GM23248 (cell line): ENCODE data around the gene TNFRSF13B.

Experiments used
- EZH2 ChIP-seq: fragments of 200-600 bp; sonication (generic); IDR thresholded peaks from 2 replicates; pipeline ENCODE4 v1.6.1; 2018; ENCODE audit warnings: antibody characterized with exemption, mild to moderate bottlenecking; ENCODE audit not compliant: insufficient read depth, poor library complexity, severe bottlenecking
- EZH2phosphoT487 ChIP-seq: fragments of 200-600 bp; sonication (generic); IDR thresholded peaks from 2 replicates; pipeline ENCODE4 v1.6.1; 2018; ENCODE audit warnings: antibody characterized with exemption, moderate library complexity, mild to moderate bottlenecking, low read depth; ENCODE audit not compliant: insufficient read depth

DNA sequence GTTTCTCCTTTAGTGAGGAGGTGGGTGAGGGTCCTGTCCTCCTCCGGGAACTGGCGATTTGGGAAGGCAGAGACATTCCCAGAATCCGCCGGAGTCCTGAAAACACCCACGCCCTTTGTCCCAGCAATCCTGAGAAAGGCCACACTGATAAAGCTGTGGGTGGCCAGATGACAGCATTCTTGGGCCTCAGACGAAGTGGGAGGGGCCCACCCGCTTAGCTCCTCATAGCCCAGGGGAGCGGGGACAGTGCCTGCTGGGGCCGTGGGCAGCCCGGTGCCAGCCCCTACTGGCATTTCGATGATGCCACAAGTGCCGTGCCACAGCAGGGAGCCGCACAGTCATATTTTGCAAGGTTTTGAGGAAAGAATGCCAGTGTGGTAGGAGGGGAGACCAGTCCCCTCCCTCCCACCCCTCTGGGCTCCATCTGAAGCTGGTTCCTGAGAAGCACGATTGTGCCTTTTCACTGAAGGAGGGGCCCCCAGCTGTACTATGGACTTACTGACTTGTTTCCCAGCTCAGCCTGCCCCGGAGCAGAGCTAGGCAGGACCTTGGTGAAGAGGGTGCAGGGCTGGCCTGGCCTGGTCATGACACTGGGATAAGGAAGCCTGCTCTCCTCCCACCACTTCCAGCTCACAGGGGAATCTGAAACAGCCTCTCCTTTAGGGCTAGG lies 49.4 kb upstream of the TNFRSF13B start:
- no peak for TF ChIP-seq EZH2
- TF ChIP-seq EZH2phosphoT487 = no peak
